HepG2 (cell line): Measurements from ENCODE around the gene CD151. TPM values are rescaled to one million over a fixed set of nuclear protein-coding genes. Genes with fewer than 3 reads are reported as not detected.

Source experiments
- ATAC-seq: fragments of 200-7000 bp; cut with Tn5 transposase; 3 replicates; pipeline ENCODE4 v1.9.1; 2020; ENCODE audit warnings: mild to moderate bottlenecking, moderate library complexity
- BruUV-seq: library from RNA; stranded (reverse); fragments of 400-500 nt; replicated peaks from 2 replicates; lab custom pipeline; 2021; lab: Mats Ljungman, UMichigan
- CTCF ChIA-PET: fragments of 300-600 bp; formaldehyde crosslinking; extraction: SDS; loops from one replicate; lab custom pipeline; 2021; ENCODE audit warnings: low total read pairs, inconsistent platforms, low intra/inter-chr PET ratio; lab: Yijun Ruan, JAX
- POLR2A ChIA-PET: fragments of 350-600 bp; sonication (Branson Sonifier 250); formaldehyde crosslinking; loops from one replicate; lab custom pipeline; 2020; ENCODE audit warnings: antibody characterized with exemption, inconsistent platforms; lab: Yijun Ruan, JAX
- DNase-seq: peaks from one replicate; pipeline ENCODE4 v3.0.0-alpha.2; 2015; ENCODE audit warnings: low spot score
- FAIRE-seq: peaks from 3 replicates; lab custom pipeline; 2011; peaks lifted over from hg19 to GRCh38; lab: Jason Lieb, UNC
- H2AFZ ChIP-seq: one replicate; pipeline ENCODE4 v1.6.1; 2011; ENCODE audit warnings: low read length, inconsistent platforms
- H3K27ac ChIP-seq: fragments of 300-600 bp; 3 replicates; pipeline ENCODE4 v1.8.0; 2011; ENCODE audit warnings: mixed run types, mild to moderate bottlenecking, mixed read lengths, low read length, inconsistent platforms; ENCODE audit not compliant: insufficient read depth; ENCODE audit errors: extremely low read length
- H3K27me3 ChIP-seq, 2 experiments: fragments of 200-600 bp in 1 of 2; 2 replicates in 1 of 2; 3 replicates in 1 of 2; pipeline versions ENCODE4 v1.6.0 to v1.8.0; 2011; ENCODE audit warnings: low read length in 2 of 2, mild to moderate bottlenecking in 2 of 2, moderate library complexity in 2 of 2, inconsistent platforms in 1 of 2; ENCODE audit not compliant: insufficient read depth in 2 of 2, control insufficient read depth in 1 of 2
- H3K36me3 ChIP-seq, 2 experiments: fragments of 200-600 bp in 1 of 2; replicated peaks in 1 of 2; 2 replicates in 1 of 2; 3 replicates in 1 of 2; pipeline versions ENCODE4 v1.5.1 to v1.8.0; 2011; ENCODE audit warnings: low read length in 2 of 2, inconsistent platforms in 1 of 2; ENCODE audit not compliant: insufficient read depth in 2 of 2, control insufficient read depth in 1 of 2
- H3K4me1 ChIP-seq: 2 replicates; pipeline ENCODE4 v1.5.1; 2012; ENCODE audit warnings: low read length, inconsistent platforms; ENCODE audit not compliant: insufficient read depth
- H3K4me2 ChIP-seq: 2 replicates; pipeline ENCODE4 v1.6.0; 2011; ENCODE audit warnings: low read depth, low read length, inconsistent platforms
- H3K4me3 ChIP-seq, 3 experiments: fragments of 200-600 bp in 1 of 3; sonication (generic), shearing (Covaris generic) in 1 of 3; replicated peaks in 1 of 3; 2 replicates each; pipeline ENCODE4 v1.5.1; 2011 to 2016; ENCODE audit warnings: low read length in 3 of 3, inconsistent platforms in 2 of 3, low read depth in 2 of 3, mild to moderate bottlenecking in 2 of 3, control low read depth in 1 of 3, mixed read lengths in 1 of 3; ENCODE audit not compliant: insufficient read depth in 1 of 3
- H3K79me2 ChIP-seq: one replicate; pipeline ENCODE4 v1.6.1; 2011; ENCODE audit warnings: low read length, inconsistent platforms; ENCODE audit not compliant: insufficient read depth
- H3K9ac ChIP-seq: 2 replicates; pipeline ENCODE4 v1.6.0; 2011; ENCODE audit warnings: mild to moderate bottlenecking, low read depth, low read length, inconsistent platforms; ENCODE audit not compliant: insufficient read depth
- H3K9me3 ChIP-seq: 2 replicates; pipeline ENCODE4 v1.5.1; 2012; ENCODE audit warnings: mild to moderate bottlenecking, low read length
- H4K20me1 ChIP-seq: 2 replicates; pipeline ENCODE4 v1.6.0; 2011; ENCODE audit warnings: inconsistent platforms, mild to moderate bottlenecking, low read length, moderate library complexity; ENCODE audit not compliant: insufficient read depth
- CREB1 ChIP-seq, 2 experiments: fragments of 450-650 bp in 1 of 2; IDR thresholded peaks; 2 replicates each; pipeline ENCODE4 v1.6.1; 2016 to 2017; ENCODE audit warnings: control low read depth in 1 of 2, mild to moderate bottlenecking in 1 of 2, missing compliant biosample characterization in 1 of 2, missing genetic modification characterization in 1 of 2
- NBN ChIP-seq: fragments of 450-650 bp; conservative IDR thresholded peaks from 2 replicates; pipeline ENCODE4 v1.6.1; 2017
- PHB2 ChIP-seq: fragments of 450-650 bp; IDR thresholded peaks from 2 replicates; pipeline ENCODE4 v1.6.1; 2018; ENCODE audit not compliant: partially characterized antibody
- RBFOX2 ChIP-seq: fragments of 200-400 bp; formaldehyde crosslinking; IDR thresholded peaks from 2 replicates; pipeline ENCODE4 v1.6.1; 2017; ENCODE audit warnings: low read depth, mild to moderate bottlenecking, low read length
- SALL1 ChIP-seq: sonication (generic); formaldehyde crosslinking; IDR thresholded peaks from 2 replicates; pipeline ENCODE4 v1.8.0; 2022; ENCODE audit warnings: mild to moderate bottlenecking, missing genetic modification reagents
- SOX13 ChIP-seq, 3 experiments: fragments of 450-650 bp in 1 of 3; sonication (generic) in 1 of 3; formaldehyde crosslinking in 1 of 3; IDR thresholded peaks in 2 of 3; conservative IDR thresholded peaks in 1 of 3; 2 replicates each; pipeline versions ENCODE4 v1.5.0 to v1.6.1; 2016 to 2020; ENCODE audit warnings: antibody characterized with exemption in 1 of 3, mild to moderate bottlenecking in 1 of 3, missing compliant biosample characterization in 1 of 3, missing genetic modification reagents in 1 of 3, moderate library complexity in 1 of 3
- ZBTB42 ChIP-seq: sonication (generic); formaldehyde crosslinking; IDR thresholded peaks from 2 replicates; pipeline ENCODE4 v1.5.0; 2020; ENCODE audit warnings: mild to moderate bottlenecking, missing genetic modification reagents
- ZNF354B ChIP-seq: sonication (generic); formaldehyde crosslinking; IDR thresholded peaks from 2 replicates; pipeline ENCODE4 v1.8.0; 2022; ENCODE audit warnings: mild to moderate bottlenecking, missing genetic modification reagents
- ZNF510 ChIP-seq: sonication (generic); formaldehyde crosslinking; IDR thresholded peaks from 2 replicates; pipeline ENCODE4 v1.4.0; 2020; ENCODE audit warnings: low read depth, mild to moderate bottlenecking, missing genetic modification reagents
- WGBS: methylation state at CpG from one replicate; pipeline ENCODE4 v1.1.6; 2017; ENCODE audit warnings: low lambda C conversion rate; 5-methylcytosine and 5-hydroxymethylcytosine counted together
- in situ Hi-C: cut with HindIII; loops from 2 replicates; pipeline ENCODE4 v1.10.0; 2017; ENCODE audit warnings: low pct_unique_long_range_greater_than_20kb; ENCODE audit not compliant: extremely low pct_ligation_motif_present
- intact Hi-C: fragments of 100-400 bp; cut with micrococcal nuclease; formaldehyde crosslinking; loops from one replicate; pipeline ENCODE4 v1.10.0; 2022; ENCODE audit not compliant: unreplicated experiment
- polyA plus RNA-seq, 8 experiments: library from polyadenylated mRNA; depleted of rRNA in 3 of 8; stranded (reverse) in 7 of 8; unstranded in 1 of 8; fragments of >200 nt; fragmentation: Illumina TruSeq in 4 of 8; extraction: Trizol in 4 of 8; gene quantifications; 2 replicates each; pipeline versions ENCODE4 v1.2.1 to v1.2.3, GENCODE V29; 2011 to 2016; ENCODE audit warnings: low read depth in 4 of 8, missing spikeins in 1 of 8, mixed read lengths in 1 of 8; ENCODE audit not compliant: insufficient read depth in 1 of 8
- total RNA-seq, 5 experiments: library from RNA; depleted of rRNA; stranded (reverse); fragments of >200 nt; fragmentation: Illumina TruSeq; extraction: Trizol; gene quantifications; 2 replicates each; pipeline ENCODE4 v1.2.3, GENCODE V29; 2016; ENCODE audit warnings: low read depth in 1 of 5

Gene CD151
- total and polyA plus RNA-seq, 2 of the 13 experiments (the other 11 are each of a cell fraction or from before 2014, with no cell fraction given) = 125 to 197 TPM

DNA sequence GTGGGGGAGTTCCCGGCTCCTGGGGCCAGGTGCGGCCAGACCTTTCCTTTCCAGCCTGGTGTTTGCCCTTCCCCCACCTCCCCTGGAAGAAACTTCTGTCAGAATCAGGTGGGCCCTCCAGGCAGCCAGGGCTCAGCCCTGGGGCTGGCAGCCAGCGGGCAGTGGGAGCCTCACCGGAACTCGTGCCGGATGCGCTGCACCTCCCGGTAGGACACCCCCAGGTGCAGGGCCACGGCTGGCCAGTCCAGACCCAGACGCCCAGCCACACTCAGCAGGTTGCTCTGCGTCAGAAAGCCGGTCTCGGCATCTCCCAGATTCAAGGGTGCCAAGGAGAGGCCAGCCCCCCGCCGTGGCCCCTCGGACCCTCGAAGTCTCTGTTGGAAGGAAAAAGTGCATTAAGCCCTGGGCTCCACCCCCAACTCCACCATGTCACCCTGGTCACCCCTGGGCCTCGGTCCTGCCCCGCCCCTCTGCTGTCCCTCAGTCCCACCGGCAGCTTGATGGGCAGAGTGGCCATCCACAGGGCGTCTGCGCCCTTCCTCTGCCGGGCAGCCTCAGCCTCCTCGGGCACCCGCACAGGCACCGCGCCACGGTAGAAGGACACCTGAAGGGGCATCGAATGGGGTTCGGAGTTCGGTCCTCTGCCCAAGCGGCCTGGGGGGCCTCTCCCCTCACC lies 33.0 kb upstream of the CD151 start:
- Histone ChIP-seq H3K36me3 (peaks cover 7 to 8% of the 10 kb centered on the region in 2 experiments; a peak in 3 of 5 replicates), H3K9me3 (no peaks in the 10 kb centered on the region), H3K27me3 (no peaks in the 10 kb centered on the region; a peak in 1 of 5 replicates)
- CTCF ChIA-PET = no interaction called here
- in situ Hi-C loops = no loop called here
- POLR2A ChIA-PET = no interaction called here
- TF ChIP-seq ZBTB42 (no peak), PHB2 (no peak), ZNF354B (no peak), NBN (no peak), SALL1 (no peak), ZNF510 (no peak), CREB1 (IDR thresholded peaks at IDR 0.05) (no peak), CREB1 (CRISPR knock-in tag; IDR thresholded peaks at IDR 0.05) (no peak), RBFOX2 (peak; percentile 29; the same call in 1 of the 2 replicates), SOX13 (IDR thresholded peaks at IDR 0.05) (no peak), SOX13 (CRISPR knock-in tag; conservative IDR thresholded peaks at IDR 0.05 in 1 of 2, IDR thresholded peaks at IDR 0.05 in 1 of 2) (no peak)
- TF ChIP-seq, all 625 proteins: peak for 1
- Histone ChIP-seq H3K79me2 (peaks cover 17% of the 10 kb centered on the region), H3K4me3 (no peak overlapping the region), H3K27ac (no peak overlapping the region), H4K20me1 (no peaks in the 10 kb centered on the region), H3K4me1 (peaks cover 14% of the 10 kb centered on the region), H3K4me2 (no peak overlapping the region), H2AFZ (no peak overlapping the region), H3K9ac (no peak overlapping the region)
- no TSS peak for BruUV-seq
- WGBS = 97% methylated on average over 15 of the region's 32 CpGs
- ATAC-seq (no peak), FAIRE-seq (no peak), DNase-seq (no peak)
- intact Hi-C loops = no loop called here
